Central memory CD8-positive, alpha-beta T cell (primary cell): ENCODE data around the gene MRPL22.
"Not testable (repeated sequence)": the region's sequence is repeated elsewhere in the genome, so short reads cannot be mapped to it uniquely, and the experiment has no call there.

Experiments
- ATAC-seq: fragments of 150-1000 bp; cut with Tn5 transposase; replicated peaks from 2 replicates; pipeline ENCODE4 v1.10.0; 2022; ENCODE audit warnings: mild to moderate bottlenecking, moderate FRiP score, moderate number of reproducible peaks; ENCODE audit not compliant: poor library complexity, severe bottlenecking; ENCODE audit errors: extremely low read depth
- DNase-seq, 2 donors: peaks; one replicate each; pipeline ENCODE4 v3.0.0; 2021; ENCODE audit warnings: low spot score in 2 of 2
- H3K27ac Mint-ChIP-seq: one replicate; pipeline ENCODE4 v1.8.0; 2022; ENCODE audit warnings: low read depth, mild to moderate bottlenecking, moderate library complexity, mixed read lengths
- H3K27me3 Mint-ChIP-seq: one replicate; pipeline ENCODE4 v1.8.0; 2022; ENCODE audit warnings: mixed read lengths
- H3K36me3 Mint-ChIP-seq: one replicate; pipeline ENCODE4 v1.8.0; 2022; ENCODE audit warnings: mild to moderate bottlenecking, moderate library complexity, mixed read lengths; ENCODE audit not compliant: insufficient read depth
- H3K4me1 Mint-ChIP-seq: one replicate; pipeline ENCODE4 v1.8.0; 2022; ENCODE audit warnings: mixed read lengths
- H3K4me3 Mint-ChIP-seq: one replicate; pipeline ENCODE4 v1.8.0; 2022; ENCODE audit warnings: mild to moderate bottlenecking, moderate library complexity, mixed read lengths
- H3K9me3 Mint-ChIP-seq: one replicate; pipeline ENCODE4 v1.8.0; 2022; ENCODE audit warnings: mixed read lengths

Gene MRPL22

GRCh38 chr5:154948313-154948712 is 7.4 kb downstream of the MRPL22 start:
- DNase-seq (no peak), ATAC-seq (no peak)
- H3K4me3 Mint-ChIP-seq = no peak overlapping the region
- H3K36me3 Mint-ChIP-seq = peaks cover 5% of the 10 kb centered on the region
- H3K9me3 Mint-ChIP-seq = no peaks in the 10 kb centered on the region
- no peak overlapping the region for H3K27ac Mint-ChIP-seq
- H3K27me3 Mint-ChIP-seq = no peaks in the 10 kb centered on the region
- H3K4me1 Mint-ChIP-seq = peaks cover 32% of the 10 kb centered on the region

DNA sequence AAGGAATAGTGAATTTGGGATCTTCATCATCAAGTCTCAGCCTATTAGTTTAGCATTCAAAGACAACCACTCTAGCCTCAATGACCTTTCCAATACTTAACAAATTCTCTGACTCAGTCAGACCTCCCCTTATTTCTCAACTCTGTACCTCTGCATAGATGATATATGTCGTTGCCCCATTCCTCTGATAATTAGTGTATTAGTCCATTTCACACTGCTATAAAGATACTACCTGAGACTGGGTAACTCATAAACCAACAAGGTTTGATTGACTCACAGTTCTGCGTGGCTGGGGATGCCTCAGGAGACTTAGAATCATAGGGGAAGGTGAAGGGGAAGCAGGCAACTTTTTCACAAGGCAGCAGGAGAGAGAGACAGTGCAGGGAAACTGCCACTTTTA is 8.9 kb downstream of the MRPL22 start:
- ATAC-seq = no peak
- DNase-seq = no peak
- H3K4me3 Mint-ChIP-seq = no peak overlapping the region
- H3K36me3 Mint-ChIP-seq = peaks cover 5% of the 10 kb centered on the region
- H3K4me1 Mint-ChIP-seq = peaks cover 32% of the 10 kb centered on the region
- H3K9me3 Mint-ChIP-seq = no peaks in the 10 kb centered on the region
- H3K27me3 Mint-ChIP-seq = no peaks in the 10 kb centered on the region
- peak overlapping the region; percentile 5 for H3K27ac Mint-ChIP-seq

GRCh38 chr5:154956712-154957111 is 15.8 kb downstream of the MRPL22 start:
- Mint-ChIP-seq H3K27ac (no peak overlapping the region), H3K36me3 (peaks cover 27% of the 10 kb centered on the region), H3K4me3 (no peak overlapping the region), H3K27me3 (no peaks in the 10 kb centered on the region), H3K9me3 (no peaks in the 10 kb centered on the region), H3K4me1 (no peaks in the 10 kb centered on the region)
- DNase-seq (no peak), ATAC-seq (no peak)

DNA sequence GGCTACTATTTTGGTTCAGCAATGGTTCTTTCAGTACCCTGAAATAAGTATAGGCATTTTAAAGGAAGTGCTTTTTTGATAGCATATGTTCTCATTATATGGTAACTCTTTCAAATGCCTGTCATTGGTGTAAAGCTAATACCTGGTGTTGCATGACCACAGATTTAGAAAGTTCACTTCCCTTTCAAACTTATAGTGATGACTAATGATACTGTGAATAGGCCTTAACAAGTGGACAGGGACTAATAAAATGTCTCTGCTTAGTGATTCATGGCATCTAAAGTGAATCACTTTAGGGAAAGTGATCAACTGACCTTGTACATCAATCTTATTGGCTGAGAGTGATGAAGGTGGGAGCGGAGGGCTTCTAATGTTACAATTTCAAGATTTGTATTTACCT is 21.6 kb downstream of the MRPL22 start:
- Mint-ChIP-seq H3K27me3 (no peaks in the 10 kb centered on the region), H3K4me3 (no peak overlapping the region), H3K36me3 (peaks cover 34% of the 10 kb centered on the region), H3K9me3 (no peaks in the 10 kb centered on the region), H3K27ac (no peak overlapping the region), H3K4me1 (peaks cover 12% of the 10 kb centered on the region)
- ATAC-seq (no peak), DNase-seq (no peak)

GRCh38 chr5:154966081-154966841 is 25.4 kb downstream of the MRPL22 start:
- peak overlapping the region; percentile 33 for H3K27ac Mint-ChIP-seq
- peaks cover 12% of the 10 kb centered on the region for H3K4me1 Mint-ChIP-seq
- H3K9me3 Mint-ChIP-seq = no peaks in the 10 kb centered on the region
- ATAC-seq (no peak), DNase-seq (no peak)
- H3K36me3 Mint-ChIP-seq = peaks cover 25% of the 10 kb centered on the region
- no peak overlapping the region for H3K4me3 Mint-ChIP-seq
- no peaks in the 10 kb centered on the region for H3K27me3 Mint-ChIP-seq

DNA sequence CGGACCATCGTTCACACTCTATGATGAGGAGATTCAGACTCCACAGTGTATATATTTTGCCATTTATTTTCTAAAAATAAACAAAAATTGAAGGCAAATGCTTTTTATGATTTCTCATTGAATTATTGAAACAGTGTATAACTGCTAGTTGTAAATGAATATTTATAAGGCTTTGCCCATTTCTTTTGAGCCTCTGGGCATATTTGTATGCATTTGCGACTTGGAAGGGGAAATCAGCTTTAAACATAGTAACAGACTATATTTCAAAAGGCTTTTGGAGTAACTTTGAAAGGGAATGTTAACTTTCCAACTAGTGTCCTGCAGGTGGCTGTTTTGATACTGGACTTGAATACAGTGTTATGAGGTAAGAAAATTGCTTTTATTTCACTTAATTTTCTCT is 26.0 kb downstream of the MRPL22 start:
- H3K9me3 Mint-ChIP-seq = no peaks in the 10 kb centered on the region
- ATAC-seq (no peak), DNase-seq (no peak)
- H3K36me3 Mint-ChIP-seq = peaks cover 21% of the 10 kb centered on the region
- peak overlapping the region; percentile 33 for H3K27ac Mint-ChIP-seq
- no peak overlapping the region for H3K4me3 Mint-ChIP-seq
- no peaks in the 10 kb centered on the region for H3K27me3 Mint-ChIP-seq
- peaks cover 12% of the 10 kb centered on the region for H3K4me1 Mint-ChIP-seq

DNA sequence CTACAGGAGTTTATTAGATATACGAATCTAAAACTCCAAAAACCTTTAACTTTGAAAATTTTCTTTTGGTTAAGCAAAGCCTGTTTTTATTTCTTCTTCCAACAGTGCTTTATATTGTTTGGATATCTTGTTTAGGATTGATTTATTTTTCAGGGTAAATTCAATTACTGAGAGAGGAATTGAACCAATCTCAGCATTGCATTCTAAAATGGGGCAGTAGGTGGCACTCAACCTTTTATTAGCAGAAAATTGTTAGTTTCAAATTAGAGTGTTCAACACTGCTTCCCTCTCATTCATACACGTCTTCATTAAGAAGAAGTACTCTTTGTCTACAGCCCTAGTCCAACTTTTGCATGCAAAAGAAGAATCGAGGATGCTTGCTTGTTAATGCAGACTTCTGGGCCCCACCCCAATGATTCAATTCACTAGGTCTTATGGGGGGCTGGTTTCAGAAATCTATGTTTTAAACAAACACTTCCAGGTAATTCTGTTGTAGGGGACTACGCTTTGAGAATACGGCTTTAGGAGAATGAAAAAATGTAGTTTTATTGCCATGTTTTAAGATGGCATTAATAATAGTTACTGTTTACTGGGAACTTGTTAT is 26.6 kb downstream of the MRPL22 start:
- no peak overlapping the region for H3K27ac Mint-ChIP-seq
- DNase-seq (no peak), ATAC-seq (no peak)
- peaks cover 12% of the 10 kb centered on the region for H3K4me1 Mint-ChIP-seq
- no peaks in the 10 kb centered on the region for H3K9me3 Mint-ChIP-seq
- peaks cover 22% of the 10 kb centered on the region for H3K36me3 Mint-ChIP-seq
- H3K27me3 Mint-ChIP-seq = no peaks in the 10 kb centered on the region
- no peak overlapping the region for H3K4me3 Mint-ChIP-seq

DNA sequence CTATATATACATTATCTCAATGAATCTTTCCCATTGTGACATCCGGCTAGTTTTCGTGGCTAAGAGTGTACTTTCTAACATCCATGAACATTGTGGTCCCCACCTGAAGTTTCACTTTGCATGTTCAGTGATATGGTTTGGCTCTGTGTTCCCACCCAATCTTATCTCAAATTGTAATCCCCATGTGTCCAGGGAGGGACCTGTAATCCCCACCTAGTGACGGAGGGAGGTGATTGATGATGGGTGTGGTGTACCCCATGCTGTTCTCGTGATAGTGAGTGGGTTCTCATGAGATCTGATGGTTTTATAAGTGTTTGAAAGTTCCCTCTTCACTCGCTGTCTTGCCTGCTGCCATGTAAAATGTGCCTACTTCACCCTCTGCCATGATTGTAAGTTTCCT is 28.1 kb downstream of the MRPL22 start:
- ATAC-seq = no peak
- Mint-ChIP-seq H3K27me3 (no peaks in the 10 kb centered on the region), H3K4me3 (no peak overlapping the region), H3K36me3 (peaks cover 22% of the 10 kb centered on the region), H3K27ac (no peak overlapping the region), H3K9me3 (no peaks in the 10 kb centered on the region), H3K4me1 (peaks cover 7% of the 10 kb centered on the region)
- DNase-seq = no peak

DNA sequence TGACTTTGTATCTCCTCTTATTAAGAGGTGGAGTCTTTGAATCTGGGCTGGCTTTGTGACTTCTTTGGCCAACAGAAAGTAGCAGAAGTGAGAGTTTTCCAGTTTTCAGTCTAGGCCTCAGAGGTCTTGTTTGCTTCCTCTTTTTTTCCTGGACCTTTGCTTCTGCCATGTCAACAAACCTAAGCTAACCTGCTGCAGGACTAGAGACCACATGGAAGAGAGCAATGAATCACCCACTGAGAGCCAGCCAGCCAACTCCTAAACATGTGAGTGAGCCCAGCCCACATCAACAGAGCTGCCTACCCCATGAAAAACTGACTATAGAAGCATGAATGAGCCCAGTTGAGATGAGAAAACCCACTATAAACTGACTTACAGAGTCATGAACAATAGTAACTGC is 29.9 kb downstream of the MRPL22 start:
- Mint-ChIP-seq H3K4me1 (peaks cover 5% of the 10 kb centered on the region), H3K4me3 (no peak overlapping the region), H3K36me3 (peaks cover 18% of the 10 kb centered on the region), H3K27me3 (no peaks in the 10 kb centered on the region), H3K9me3 (no peaks in the 10 kb centered on the region), H3K27ac (no peak overlapping the region)
- no peak for DNase-seq
- no peak for ATAC-seq

GRCh38 chr5:154971501-154971900 is 30.6 kb downstream of the MRPL22 start:
- no peak overlapping the region for H3K4me3 Mint-ChIP-seq
- DNase-seq (no peak), ATAC-seq (no peak)
- no peak overlapping the region for H3K27ac Mint-ChIP-seq
- peaks cover 16% of the 10 kb centered on the region for H3K36me3 Mint-ChIP-seq
- no peaks in the 10 kb centered on the region for H3K27me3 Mint-ChIP-seq
- no peaks in the 10 kb centered on the region for H3K9me3 Mint-ChIP-seq
- H3K4me1 Mint-ChIP-seq = no peaks in the 10 kb centered on the region

DNA sequence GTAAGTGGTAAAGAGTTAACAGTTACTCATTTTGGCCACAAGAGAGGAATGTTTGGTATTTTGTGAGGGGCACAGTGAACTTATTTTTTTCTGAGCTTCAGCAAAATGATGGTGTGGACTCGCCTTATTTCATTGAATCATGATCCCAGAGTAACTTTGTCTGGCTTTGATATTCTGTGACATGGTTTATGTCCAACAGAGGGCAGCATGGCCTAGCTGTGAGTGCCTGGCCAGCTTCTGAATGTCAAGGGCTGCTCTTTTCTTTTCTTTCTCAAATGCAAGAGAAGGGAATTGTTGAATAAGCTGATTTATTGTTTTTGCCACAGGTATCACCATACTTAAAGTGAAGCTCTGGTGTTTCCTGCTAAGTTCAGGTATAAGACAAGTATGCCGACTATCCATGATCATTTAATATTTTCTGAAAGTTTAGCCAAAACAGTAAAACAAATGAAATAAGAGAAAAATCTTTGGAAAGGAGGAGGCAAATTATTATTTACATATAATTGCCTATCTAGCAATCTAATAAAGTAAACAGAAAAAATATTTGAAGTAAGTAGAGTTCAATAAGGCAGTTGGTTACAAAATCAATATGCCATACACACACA is 31.7 kb downstream of the MRPL22 start:
- Mint-ChIP-seq H3K4me1 (no peaks in the 10 kb centered on the region), H3K4me3 (no peak overlapping the region), H3K36me3 (peaks cover 8% of the 10 kb centered on the region), H3K27me3 (no peaks in the 10 kb centered on the region), H3K9me3 (no peaks in the 10 kb centered on the region), H3K27ac (no peak overlapping the region)
- no peak for ATAC-seq
- DNase-seq = no peak

GRCh38 chr5:154976082-154976481 is 35.2 kb downstream of the MRPL22 start:
- not testable (repeated sequence) for H3K27ac Mint-ChIP-seq, H3K9me3 Mint-ChIP-seq, H3K4me3 Mint-ChIP-seq

GRCh38 chr5:154977409-154977808 is 36.5 kb downstream of the MRPL22 start:
- H3K9me3 Mint-ChIP-seq = no peaks in the 10 kb centered on the region
- DNase-seq (no peak), ATAC-seq (no peak)
- H3K4me3 Mint-ChIP-seq = no peak overlapping the region
- no peaks in the 10 kb centered on the region for H3K4me1 Mint-ChIP-seq
- H3K27ac Mint-ChIP-seq = no peak overlapping the region
- no peaks in the 10 kb centered on the region for H3K27me3 Mint-ChIP-seq
- peaks cover 2% of the 10 kb centered on the region for H3K36me3 Mint-ChIP-seq

More at GRCh38 chr5:154976082-154976481, 35.2 kb downstream of the MRPL22 start:
- not testable (repeated sequence) for DNase-seq, ATAC-seq, H3K4me1 Mint-ChIP-seq, H3K36me3 Mint-ChIP-seq, H3K27me3 Mint-ChIP-seq
